Stimulated activated CD8-positive, alpha-beta memory T cell treated with anti-CD3 and anti-CD28 coated beads, Interleukin-12 subunit alpha, Interleukin-12 subunit beta, amount 100 ng/mL, for 24 hours (primary cell): Measurements from ENCODE around the gene ZNF107.
"Not testable (repeated sequence)": the region's sequence is repeated elsewhere in the genome, so short reads cannot be mapped to it uniquely, and the experiment has no call there.

ENCODE experiments used
- DNase-seq: peaks from one replicate; pipeline ENCODE4 v3.0.0-alpha.2; 2020; ENCODE audit errors: extremely low read depth

The ZNF107 gene

DNA sequence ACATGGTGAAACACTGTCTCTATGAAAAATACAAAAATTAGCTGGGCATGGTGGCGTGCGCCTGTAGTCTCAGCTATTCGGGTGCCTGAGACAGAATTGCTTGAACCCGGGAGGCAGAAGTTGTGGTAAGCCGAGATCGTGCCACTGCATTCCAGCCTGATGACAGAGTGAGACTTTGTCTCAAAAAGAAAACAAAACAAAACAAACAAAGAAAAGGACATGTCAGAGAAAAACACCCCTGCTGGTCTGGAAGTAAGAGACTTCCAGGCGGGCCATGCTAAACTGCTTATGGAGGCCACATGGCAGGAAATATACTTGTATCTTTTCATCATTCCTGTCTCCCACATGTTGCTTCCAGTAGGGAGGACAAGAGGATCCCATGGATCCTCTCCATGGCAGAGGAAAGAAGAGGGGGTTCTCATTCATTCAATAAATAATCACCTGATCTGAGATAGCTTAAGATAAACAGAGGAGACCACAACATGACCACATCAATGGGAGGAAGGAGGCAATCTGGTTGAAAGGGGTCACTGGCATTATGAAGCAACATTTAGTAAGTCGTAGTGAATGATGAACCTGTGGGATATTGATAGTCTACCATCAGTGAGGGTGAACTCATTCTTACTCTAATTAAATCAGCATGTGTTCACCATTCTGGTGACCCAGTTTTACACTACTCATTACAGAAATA, 67.8 kb downstream of the ZNF107 start:
- DNase-seq, result no peak

DNA sequence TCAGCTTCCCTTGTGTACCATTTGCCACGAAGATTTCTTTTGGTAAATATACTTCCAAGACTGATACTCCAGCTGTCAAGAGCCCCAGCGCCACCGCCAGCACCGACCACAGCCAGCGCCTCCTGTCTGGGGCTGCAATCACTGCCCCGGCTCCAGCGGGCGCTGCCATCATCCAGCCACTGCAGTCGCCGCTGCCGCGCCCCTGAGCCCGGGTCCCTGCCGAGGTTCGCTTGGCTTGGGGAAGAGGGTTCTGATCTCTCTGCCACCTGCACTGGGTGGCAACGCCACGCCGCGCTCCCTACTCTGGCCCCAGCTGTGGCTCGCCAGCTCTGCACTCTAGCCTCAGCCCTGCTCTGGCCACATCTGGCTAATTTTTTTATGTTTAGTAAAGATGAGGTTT, 70.6 kb downstream of the ZNF107 start:
- no peak for DNase-seq

DNA sequence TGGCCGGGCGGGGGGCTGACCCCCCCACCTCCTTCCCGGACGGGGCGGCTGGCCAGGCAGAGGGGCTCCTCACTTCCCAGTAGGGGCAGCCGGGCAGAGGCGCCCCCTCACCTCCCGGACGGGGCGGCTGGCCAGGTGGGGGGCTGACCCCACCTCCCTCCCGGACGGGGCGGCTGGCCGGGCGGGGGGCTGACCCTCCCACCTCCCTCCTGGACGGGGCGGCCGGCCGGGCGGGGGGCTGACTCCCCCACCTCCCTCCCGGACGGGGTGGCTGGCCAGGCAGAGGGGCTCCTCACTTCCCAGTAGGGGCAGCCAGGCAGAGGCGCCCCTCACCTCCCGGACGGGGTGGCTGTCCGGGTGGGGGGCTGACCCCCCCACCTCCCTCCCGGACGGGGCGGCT, 72.5 kb downstream of the ZNF107 start:
- DNase-seq, result not testable (repeated sequence)

DNA sequence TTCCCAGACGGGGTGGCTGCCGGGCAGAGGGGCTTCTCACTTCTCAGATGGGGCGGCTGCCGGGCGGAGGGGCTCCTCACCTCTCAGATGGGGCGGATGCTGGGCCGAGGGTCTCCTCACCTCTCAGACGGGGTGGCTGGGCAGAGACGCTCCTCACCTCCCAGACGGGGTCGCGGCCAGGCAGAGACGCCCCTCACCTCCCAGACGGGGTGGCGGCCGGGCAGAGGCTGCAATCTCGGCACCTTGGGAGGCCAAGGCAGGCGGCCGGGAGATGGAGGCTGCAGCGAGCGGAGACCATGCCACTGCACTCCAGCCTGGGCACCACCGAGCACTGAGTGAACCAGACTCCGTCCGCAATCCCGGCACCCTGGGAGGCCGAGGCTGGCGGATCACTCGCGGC, 73.0 kb downstream of the ZNF107 start:
- DNase-seq, result not testable (repeated sequence)

DNA sequence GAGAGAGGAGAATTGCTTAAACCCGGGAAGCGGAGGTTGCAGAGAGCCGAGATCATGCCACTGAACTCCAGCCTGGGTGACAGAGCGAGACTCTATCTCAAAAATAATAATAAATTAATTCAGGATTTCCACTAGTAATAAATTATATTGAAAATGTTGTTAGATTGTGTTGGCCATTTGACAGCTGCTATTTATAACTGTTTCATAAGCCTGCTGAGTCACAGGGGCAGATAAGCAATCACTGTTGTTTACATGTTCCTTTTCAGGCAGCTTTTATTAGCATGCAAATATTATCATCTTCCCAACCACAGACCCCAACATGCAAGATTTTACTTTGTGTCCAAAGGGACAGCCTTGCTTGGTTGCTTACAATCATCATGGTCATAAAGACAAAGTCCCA, 78.7 kb downstream of the ZNF107 start:
- no peak for DNase-seq

DNA sequence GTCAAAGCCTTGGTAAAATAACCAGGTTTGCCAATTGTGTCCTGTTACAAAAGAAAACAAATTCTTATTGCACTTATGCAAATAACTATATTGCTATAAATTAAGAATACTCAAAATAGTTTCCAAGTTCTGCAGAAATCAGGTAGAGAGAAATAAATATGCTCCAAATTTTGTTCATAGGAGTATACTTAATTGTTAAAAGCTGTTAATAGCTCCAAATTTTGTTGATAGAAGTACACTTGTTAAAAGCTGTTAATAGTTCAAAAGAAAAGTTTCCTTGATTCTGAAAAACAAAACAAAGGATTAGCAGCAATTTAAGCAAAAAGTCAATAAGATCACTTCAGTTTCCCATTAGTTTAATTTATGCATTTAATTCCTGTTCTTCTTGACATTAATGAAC, 81.9 kb downstream of the ZNF107 start:
- DNase-seq, result no peak

DNA sequence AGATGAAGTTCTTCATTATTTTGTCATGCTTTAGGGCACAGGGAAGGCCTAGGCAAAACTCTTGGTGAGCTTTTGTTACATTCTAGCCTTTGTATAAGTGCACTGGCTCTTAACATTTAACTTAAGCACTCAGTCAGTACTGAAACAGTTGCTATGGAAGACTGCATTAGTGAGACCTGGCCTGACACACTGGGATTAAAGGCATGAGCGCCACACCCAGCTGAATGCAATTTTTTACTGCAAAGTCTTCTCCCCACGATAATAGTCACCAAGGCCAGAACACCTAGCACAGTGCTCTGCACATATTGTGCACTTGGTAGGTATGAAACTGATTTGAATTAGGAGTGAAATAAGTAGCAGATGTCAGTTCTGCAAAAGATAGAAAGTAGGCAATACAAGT, 87.1 kb downstream of the ZNF107 start:
- no peak for DNase-seq

DNA sequence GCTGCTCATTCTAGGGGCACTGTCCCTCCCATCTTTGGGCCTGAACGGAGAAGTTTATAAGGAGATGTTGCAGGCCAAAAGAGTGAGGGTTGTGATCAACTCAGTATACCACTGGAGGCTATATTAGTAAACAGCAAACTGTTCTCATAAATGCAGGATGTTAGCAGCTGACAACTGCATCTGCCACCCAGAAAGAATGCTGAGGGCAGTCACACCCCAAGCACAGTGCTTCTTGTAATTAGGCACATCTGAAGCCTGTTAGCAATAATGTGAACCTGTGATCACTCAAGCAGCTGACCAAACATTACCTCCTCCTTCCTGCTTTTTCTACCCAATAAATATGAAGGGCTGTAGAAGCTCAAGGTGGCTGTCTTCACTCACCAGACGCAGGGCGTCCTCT, 89.9 kb downstream of the ZNF107 start:
- no peak for DNase-seq

DNA sequence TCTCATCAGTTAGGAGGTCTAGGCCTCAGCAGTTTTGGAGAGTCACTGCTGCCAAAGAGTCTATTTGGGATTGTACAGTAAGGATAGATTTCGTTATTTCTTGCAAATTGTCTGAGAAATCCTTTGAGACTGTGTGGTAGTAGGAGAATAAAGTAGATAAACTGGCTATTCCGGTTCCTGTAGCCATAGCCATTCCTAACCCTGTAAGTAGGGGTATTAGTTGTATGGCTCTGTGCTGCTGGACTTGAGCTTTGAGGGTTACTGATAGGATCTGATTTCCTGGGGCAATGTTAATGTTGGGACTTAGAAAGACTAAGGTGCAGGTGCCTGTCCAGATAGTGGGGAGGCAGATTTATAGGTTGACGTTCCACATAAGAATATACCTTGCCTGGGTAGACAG, 92.2 kb downstream of the ZNF107 start:
- no peak for DNase-seq
